Measurements from ENCODE around the gene GRAMD2A.

Gene GRAMD2A

GRCh38 chr15:72217216-72217615, 19.6 kb upstream of the GRAMD2A start:
- no peak for DNase-seq (ENCODE audit: low spot score)

- DNase-seq (ENCODE audit: low spot score): no peak
Measured at GRCh38 chr15:72216079-72216478, 18.5 kb upstream of the GRAMD2A start.

GRCh38 chr15:72207558-72208085, 10.0 kb upstream of the GRAMD2A start:
- no peak for DNase-seq (ENCODE audit: low spot score)

- no peak for DNase-seq (ENCODE audit: low spot score)
Measured at GRCh38 chr15:72206677-72207000, 9.1 kb upstream of the GRAMD2A start.

- no peak for DNase-seq (ENCODE audit: low spot score)
Measured at GRCh38 chr15:72205896-72206676, 8.5 kb upstream of the GRAMD2A start.

- no peak for DNase-seq (ENCODE audit: low spot score)
Measured at GRCh38 chr15:72205273-72205672, 7.7 kb upstream of the GRAMD2A start.

- DNase-seq (ENCODE audit: low spot score): peak; percentile 73
Measured at GRCh38 chr15:72203507-72203837, 5.9 kb upstream of the GRAMD2A start.

- no peak for DNase-seq (ENCODE audit: low spot score)
Measured at GRCh38 chr15:72202801-72203506, 5.4 kb upstream of the GRAMD2A start.

- no peak for DNase-seq (ENCODE audit: low spot score)
Measured at GRCh38 chr15:72202302-72202701, 4.7 kb upstream of the GRAMD2A start.

- no peak for DNase-seq (ENCODE audit: low spot score)
Measured at GRCh38 chr15:72201391-72201921, 3.9 kb upstream of the GRAMD2A start.

- DNase-seq (ENCODE audit: low spot score): no peak
Measured at GRCh38 chr15:72200395-72201237, 3.0 kb upstream of the GRAMD2A start.

GRCh38 chr15:72199721-72200212, 2.2 kb upstream of the GRAMD2A start:
- DNase-seq (ENCODE audit: low spot score): peak; percentile 80

- DNase-seq (ENCODE audit: low spot score): no peak
Measured at GRCh38 chr15:72199205-72199515, 1.6 kb upstream of the GRAMD2A start.

GRCh38 chr15:72198356-72199204, 993 bp upstream of the GRAMD2A start:
- DNase-seq (ENCODE audit: low spot score): no peak

- no peak for DNase-seq (ENCODE audit: low spot score)
Measured at GRCh38 chr15:72197041-72197459, 537 bp downstream of the GRAMD2A start.

- DNase-seq (ENCODE audit: low spot score): no peak
Measured at GRCh38 chr15:72196409-72197040, 1.1 kb downstream of the GRAMD2A start.

- no peak for DNase-seq (ENCODE audit: low spot score)
Measured at GRCh38 chr15:72195101-72195511, 2.5 kb downstream of the GRAMD2A start.

- no peak for DNase-seq (ENCODE audit: low spot score)
Measured at GRCh38 chr15:72193836-72194396, 3.7 kb downstream of the GRAMD2A start.

GRCh38 chr15:72192416-72192815, 5.2 kb downstream of the GRAMD2A start:
- no peak for DNase-seq (ENCODE audit: low spot score)

- DNase-seq (ENCODE audit: low spot score): no peak
Measured at GRCh38 chr15:72189250-72189902, 8.2 kb downstream of the GRAMD2A start.
